Ovary (tissue), 9 donors: ENCODE data around the gene SLC4A8. TPM values are rescaled to one million over a fixed set of nuclear protein-coding genes. Genes with fewer than 3 reads are reported as not detected.

ENCODE experiments used
- DNase-seq, 5 donors: peaks; one replicate each; pipeline ENCODE4 v3.0.0-alpha.2; 2019 to 2020
- H3K27ac ChIP-seq, 2 donors: fragments of 200-600 bp; one replicate each; pipeline versions ENCODE4 v1.5.1 to v1.8.0; 2019 to 2022
- H3K27me3 ChIP-seq: fragments of 200-600 bp; one replicate; pipeline ENCODE4 v1.8.0; 2022
- H3K36me3 ChIP-seq: fragments of 200-600 bp; sonication (generic); one replicate; pipeline ENCODE4 v1.5.1; 2019
- H3K4me1 ChIP-seq: one replicate; pipeline ENCODE4 v1.8.1; 2013; ENCODE audit warnings: mild to moderate bottlenecking, moderate library complexity; ENCODE audit not compliant: insufficient read depth
- H3K4me3 ChIP-seq: fragments of 200-600 bp; sonication (generic); one replicate; pipeline ENCODE4 v1.5.1; 2017
- H3K9me3 ChIP-seq, 2 donors: fragments of 200-600 bp in 1 of 2; sonication (generic) in 1 of 2; one replicate each; pipeline versions ENCODE4 v1.5.1 to v1.8.1; 2013 to 2019; ENCODE audit warnings: mild to moderate bottlenecking in 1 of 2, moderate library complexity in 1 of 2
- CTCF ChIP-seq, 3 donors: fragments of 450-650 bp in 2 of 3; fragments of 200-600 bp in 1 of 3; IDR thresholded peaks; one replicate each; pipeline versions ENCODE4 v1.5.1 to v1.8.0; 2016 to 2022; ENCODE audit warnings: antibody characterized with exemption in 3 of 3, mild to moderate bottlenecking in 1 of 3
- EP300 ChIP-seq: sonication (generic); formaldehyde crosslinking; IDR thresholded peaks from one replicate; pipeline ENCODE4 v1.6.1; 2017; ENCODE audit warnings: antibody characterized with exemption
- POLR2A ChIP-seq: fragments of 450-650 bp; IDR thresholded peaks from one replicate; pipeline ENCODE4 v1.6.1; 2017; ENCODE audit warnings: antibody characterized with exemption, mild to moderate bottlenecking, moderate library complexity
- WGBS, 3 donors: extraction: QIAGEN DNeasy Blood & Tissue Kit in 1 of 3; methylation state at CpG; one replicate each; pipeline versions ENCODE4 v1.1.5 to v1.1.7; 2013 to 2017; 5-methylcytosine and 5-hydroxymethylcytosine counted together
- intact Hi-C, 4 donors: fragments of 100-400 bp; cut with DNase I; formaldehyde crosslinking; loops; one replicate each; pipeline versions ENCODE4 v1.11.0 to v1.15.1; 2022 to 2023
- polyA plus RNA-seq, 2 donors: library from polyadenylated mRNA; stranded (reverse); fragments of 200-250 nt in 1 of 2; fragments of 350-450 nt in 1 of 2; fragmentation: Illumina TruSeq in 1 of 2; extraction: RNeasy Lipid Tissue Mini Kit (QIAGEN cat#74804) in 1 of 2; gene quantifications; one replicate each; pipeline ENCODE4 v1.2.3, GENCODE V29; 2013 to 2014
- total RNA-seq, 7 donors: library from RNA; depleted of rRNA in 2 of 7; stranded (reverse); fragments of >200 nt in 2 of 7; fragmentation: NEBNext Ultra II Directional in 3 of 7; extraction: Animal tissue kit (Norgen Biotek cat#: 25700) in 3 of 7; gene quantifications; one replicate each; pipeline versions ENCODE4 v1.1.0 to v1.2.4, GENCODE V29; 2016 to 2023
- donor health status: DM: no; HTN: no; CAD: no; lungs with moderate emphysema.
- donor health status: DM: no; HTN: no; CAD: no.
- donor health status: Bipolar disorder and iron deficiency.
- donor health status: DM: yes; HTN: yes; CAD: no.
- donor health status: DM: no; HTN: no; CAD: no.
- donor health status: DM: yes; HTN: yes; CAD: no.

SLC4A8 gene
- total and polyA plus RNA-seq, 9 donors, result 1.5 to 18.5 (median 7.8) TPM

GRCh38 chr12:51395283-51396230 is 29.1 kb upstream of the SLC4A8 start:
- no peak overlapping the region for H3K27ac ChIP-seq
- no peaks in the 10 kb centered on the region for H3K36me3 ChIP-seq
- intact Hi-C loops, result no loop called here
- H3K9me3 ChIP-seq, result no peaks in the 10 kb centered on the region
- no peaks in the 10 kb centered on the region for H3K27me3 ChIP-seq
- no peaks in the 10 kb centered on the region for H3K4me1 ChIP-seq
- no peak overlapping the region for H3K4me3 ChIP-seq
- TF ChIP-seq EP300 (no peak), CTCF (IDR thresholded peaks at IDR 0.05) (no peak), POLR2A (no peak)
- WGBS, 3 donors, result 54 to 62% (median 58%) methylated on average over 8 of the region's 8 CpGs
- no peak for DNase-seq

- DNase-seq, result no peak
- WGBS, 3 donors, result 69 to 84% (median 82%) methylated on average over 4 of the region's 4 CpGs
- Histone ChIP-seq H3K9me3 (no peaks in the 10 kb centered on the region), H3K4me3 (no peak overlapping the region), H3K27ac (no peak overlapping the region), H3K27me3 (no peaks in the 10 kb centered on the region), H3K36me3 (no peaks in the 10 kb centered on the region), H3K4me1 (no peaks in the 10 kb centered on the region)
- TF ChIP-seq CTCF (IDR thresholded peaks at IDR 0.05), result no peak
- TF ChIP-seq POLR2A, result no peak
- no peak for TF ChIP-seq EP300
- intact Hi-C loops, result no loop called here
Measured at GRCh38 chr12:51397670-51398069, 27.0 kb upstream of the SLC4A8 start.

- intact Hi-C loops, result no loop called here
- no peak overlapping the region for H3K4me3 ChIP-seq
- no peaks in the 10 kb centered on the region for H3K36me3 ChIP-seq
- no peaks in the 10 kb centered on the region for H3K27me3 ChIP-seq
- no peaks in the 10 kb centered on the region for H3K4me1 ChIP-seq
- TF ChIP-seq EP300 (no peak), CTCF (IDR thresholded peaks at IDR 0.05) (no peak), POLR2A (no peak)
- no peak overlapping the region for H3K27ac ChIP-seq
- no peak for DNase-seq
- H3K9me3 ChIP-seq, result no peaks in the 10 kb centered on the region
- 65 to 76% (median 66%) methylated on average over 4 of the region's 4 CpGs for WGBS, 3 donors
Measured at GRCh38 chr12:51399891-51400290, 24.7 kb upstream of the SLC4A8 start.

GRCh38 chr12:51401020-51401419 is 23.6 kb upstream of the SLC4A8 start:
- intact Hi-C loops, result no loop called here
- no peak for TF ChIP-seq POLR2A
- no peak for TF ChIP-seq EP300
- TF ChIP-seq CTCF (IDR thresholded peaks at IDR 0.05), result no peak
- Histone ChIP-seq H3K4me1 (no peaks in the 10 kb centered on the region), H3K27ac (no peak overlapping the region), H3K27me3 (no peaks in the 10 kb centered on the region), H3K9me3 (no peaks in the 10 kb centered on the region), H3K36me3 (no peaks in the 10 kb centered on the region), H3K4me3 (no peak overlapping the region)
- DNase-seq, result no peak
- 83 to 88% (median 87%) methylated on average over 14 of the region's 14 CpGs for WGBS, 3 donors
